HG03442 (cell line): Measurements from ENCODE around the gene CRP.
"Not testable (repeated sequence)": the region's sequence is repeated elsewhere in the genome, so short reads cannot be mapped to it uniquely, and the experiment has no call there.

Experiments used
- ATAC-seq: cut with Tn5 transposase; IDR thresholded peaks from one replicate; pipeline ENCODE4 v1.9.1; 2021; ENCODE audit warnings: mild to moderate bottlenecking, moderate library complexity; ENCODE audit not compliant: unreplicated experiment

The CRP gene

DNA sequence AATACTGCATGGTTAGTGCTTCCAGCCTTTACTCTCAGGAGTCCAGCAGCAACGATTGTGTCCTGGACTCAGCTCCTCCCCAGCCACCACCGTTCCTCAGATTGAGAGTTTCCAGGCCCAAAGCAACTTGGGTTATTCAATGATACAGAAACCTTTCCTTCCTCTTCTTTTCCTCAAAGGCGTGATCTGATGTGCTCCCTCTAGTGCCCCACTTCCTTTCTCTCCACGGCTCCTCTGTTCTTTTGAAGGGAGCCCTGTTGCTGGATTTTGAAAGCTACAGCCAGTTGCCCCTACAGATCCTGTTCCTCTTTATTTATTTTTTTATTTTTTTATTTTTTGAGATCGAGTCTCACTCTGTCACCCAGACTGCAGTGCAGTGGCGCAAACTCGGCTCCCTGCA lies 14.1 kb downstream of the CRP start:
- ATAC-seq, result no peak

DNA sequence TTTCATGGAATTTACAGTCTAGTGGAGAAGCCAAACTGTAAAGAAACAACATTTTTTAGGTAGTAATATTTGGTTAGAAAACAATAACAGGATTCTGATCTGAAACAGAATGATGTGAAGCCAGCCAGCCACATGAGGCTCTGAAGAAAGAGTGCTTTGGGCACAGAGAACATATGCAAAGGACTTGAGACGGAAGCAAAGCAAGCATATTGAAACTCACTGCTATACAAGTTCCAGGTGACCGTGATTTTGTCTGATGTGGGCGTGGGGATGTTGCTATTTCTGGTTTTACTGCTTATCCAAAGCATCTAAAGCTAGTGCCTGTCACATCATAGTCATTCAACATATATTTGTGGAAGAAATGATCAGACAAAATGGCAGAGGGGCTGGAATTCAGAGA lies 14.7 kb downstream of the CRP start:
- no peak for ATAC-seq

DNA sequence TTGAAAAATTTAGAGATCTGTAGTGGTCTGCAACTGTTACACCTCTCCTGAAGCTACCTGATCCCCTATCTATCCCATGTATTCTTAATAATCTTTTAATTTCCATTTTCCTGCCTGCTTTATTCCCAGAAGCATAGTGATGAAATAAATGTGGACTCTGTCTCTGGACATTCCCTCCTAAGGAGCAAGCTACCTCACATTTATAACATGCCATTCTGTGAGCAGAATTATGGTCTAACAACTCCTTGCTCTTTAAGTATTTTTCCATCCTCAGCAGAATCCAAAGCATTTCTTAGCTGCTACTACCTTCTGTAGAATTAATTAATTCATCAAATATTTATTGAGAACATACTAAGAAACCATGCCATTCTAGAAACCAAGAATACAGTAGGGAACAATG lies 15.1 kb downstream of the CRP start:
- no peak for ATAC-seq

DNA sequence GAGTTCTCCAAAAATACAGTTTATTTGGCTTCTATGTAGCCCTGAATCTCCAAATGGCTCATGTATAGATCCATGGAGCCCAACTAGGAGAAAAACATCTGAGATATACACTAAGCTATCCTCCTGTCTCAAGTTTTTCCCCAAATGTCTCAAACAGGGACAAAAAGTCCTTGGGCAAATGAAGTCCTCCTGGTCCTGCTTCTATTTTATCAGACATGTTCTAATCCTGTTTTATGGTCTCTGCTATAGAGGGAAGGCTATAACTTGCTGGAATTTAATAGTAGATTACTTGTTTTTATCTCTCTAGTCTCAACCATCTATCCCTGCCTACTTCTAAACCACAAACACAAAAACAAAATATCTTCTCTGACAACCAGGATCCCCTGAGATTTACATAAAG lies 26.9 kb downstream of the CRP start:
- no peak for ATAC-seq

DNA sequence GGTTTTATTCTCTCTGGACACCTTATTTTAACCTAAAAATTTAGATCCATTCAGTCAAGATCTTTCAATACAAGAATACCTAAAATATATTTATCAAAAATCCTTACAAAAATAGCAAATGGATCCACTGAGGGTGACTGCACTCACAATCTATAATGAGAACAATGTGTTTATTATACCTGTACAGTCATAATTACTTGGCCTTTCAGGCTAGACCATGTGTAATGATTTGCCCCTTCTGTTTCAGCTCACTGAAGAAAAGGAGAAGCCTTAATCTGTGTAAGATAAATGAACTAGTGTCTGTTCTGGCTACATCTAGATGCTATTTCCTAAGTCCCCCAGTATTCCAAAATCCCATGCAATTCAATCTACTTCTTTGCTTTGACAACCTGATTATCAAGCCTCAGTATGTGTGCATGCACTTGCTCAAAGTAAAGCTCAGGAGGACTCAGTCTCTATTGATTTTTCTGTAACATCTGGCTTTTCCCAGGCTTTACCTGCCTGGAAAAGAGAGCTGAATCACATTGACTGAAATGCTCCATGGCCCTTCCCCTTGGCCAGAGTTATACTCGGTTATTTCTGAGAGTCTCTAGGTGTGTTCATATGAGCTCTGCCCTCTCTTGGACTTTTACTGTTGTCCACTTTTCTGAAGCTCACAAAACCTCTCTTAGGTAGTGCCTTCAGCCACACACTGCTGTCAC lies 27.6 kb downstream of the CRP start:
- no peak for ATAC-seq

DNA sequence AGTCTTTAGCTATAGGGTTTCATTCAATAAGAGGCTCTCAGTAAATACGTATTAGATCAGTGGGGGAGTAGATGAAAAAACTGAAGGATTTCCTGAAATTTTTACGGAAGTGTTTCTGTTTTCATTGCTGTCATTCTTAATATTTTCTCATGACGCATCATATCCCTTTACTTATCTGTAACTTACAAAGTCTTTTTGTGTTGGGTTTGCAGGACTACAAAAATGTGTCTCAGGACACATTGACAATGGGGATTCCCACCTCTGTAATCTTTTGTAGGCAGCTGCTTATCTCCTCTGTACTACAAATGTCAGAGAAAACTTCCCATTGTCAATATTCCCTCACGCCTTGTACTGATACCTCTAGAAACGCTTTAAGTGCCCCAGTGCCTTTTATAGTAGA lies 35.5 kb downstream of the CRP start:
- ATAC-seq, result no peak

DNA sequence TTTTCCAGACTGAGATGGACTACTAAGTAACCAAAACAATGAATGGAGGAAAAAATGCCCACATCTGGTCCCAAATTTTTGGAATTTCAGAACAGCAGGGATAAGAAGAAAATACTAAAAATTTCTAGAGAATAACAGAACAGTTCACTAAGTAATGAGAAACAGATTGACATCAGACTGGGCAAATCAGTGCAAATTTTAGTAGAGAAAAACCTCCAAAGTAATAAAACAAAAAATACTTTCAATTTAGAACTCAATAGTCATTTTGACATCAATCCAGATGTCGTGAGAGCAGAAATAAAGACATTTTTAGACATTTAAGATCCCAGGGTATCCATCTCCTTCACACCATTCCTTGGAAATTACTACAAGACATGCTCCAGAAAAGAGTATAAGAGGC lies 39.3 kb downstream of the CRP start:
- no peak for ATAC-seq

DNA sequence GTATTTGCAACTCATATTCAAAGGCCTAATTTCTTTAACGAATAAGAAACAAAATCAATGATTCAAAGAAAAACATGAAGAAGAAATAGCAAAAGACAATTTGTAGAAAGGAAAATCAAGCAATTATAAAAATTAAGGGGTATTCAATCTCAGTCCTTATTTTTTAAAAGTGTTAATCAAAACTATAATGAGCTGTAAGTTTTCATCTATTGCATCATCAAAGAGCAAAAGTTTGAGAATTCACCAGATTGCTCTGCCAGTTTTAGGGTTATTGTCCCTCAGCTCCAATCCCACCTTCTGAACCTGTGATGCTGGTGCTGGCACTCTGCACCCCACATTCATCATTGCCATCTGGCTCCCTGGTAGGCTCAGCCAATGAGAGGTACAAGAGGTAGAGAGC lies 42.0 kb downstream of the CRP start:
- ATAC-seq, result not testable (repeated sequence)

DNA sequence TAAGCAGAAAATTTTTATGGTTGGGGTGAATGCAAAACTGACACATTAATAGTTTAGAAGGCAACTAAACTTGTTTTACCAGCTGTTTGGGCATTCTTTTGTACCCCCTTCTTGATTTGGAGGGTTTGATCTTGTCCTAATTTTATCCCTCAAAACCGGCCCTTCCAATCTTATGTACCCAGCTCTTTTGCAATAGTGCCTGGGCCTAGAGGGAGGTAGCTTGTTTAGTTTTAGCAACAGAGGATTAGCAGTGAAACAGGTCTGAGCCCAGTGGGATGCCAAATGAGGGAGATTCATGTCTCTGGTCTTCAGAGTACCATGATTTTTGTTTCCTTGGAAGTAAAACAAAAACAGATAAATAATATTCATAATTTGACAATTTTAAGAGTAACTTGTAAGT lies 45.1 kb downstream of the CRP start:
- no peak for ATAC-seq

DNA sequence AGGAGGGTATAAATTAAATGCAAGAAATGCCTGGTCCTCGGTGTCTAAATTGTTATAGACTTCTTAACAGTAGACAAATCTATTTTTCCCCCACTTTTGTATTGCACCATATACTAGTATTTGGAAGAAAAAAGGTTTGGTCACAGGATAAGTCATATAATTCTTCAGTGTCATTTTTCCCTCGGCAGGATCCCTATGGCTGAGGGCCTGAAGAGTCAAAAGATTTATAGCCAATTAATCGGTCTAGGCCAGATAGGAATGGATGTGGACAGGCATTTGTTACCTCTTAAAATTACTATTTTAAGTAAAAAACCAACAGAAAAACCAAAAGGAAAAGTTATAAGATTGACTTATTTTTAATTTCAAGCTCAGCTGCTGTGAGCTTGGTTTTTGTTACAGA lies 45.6 kb downstream of the CRP start:
- no peak for ATAC-seq

DNA sequence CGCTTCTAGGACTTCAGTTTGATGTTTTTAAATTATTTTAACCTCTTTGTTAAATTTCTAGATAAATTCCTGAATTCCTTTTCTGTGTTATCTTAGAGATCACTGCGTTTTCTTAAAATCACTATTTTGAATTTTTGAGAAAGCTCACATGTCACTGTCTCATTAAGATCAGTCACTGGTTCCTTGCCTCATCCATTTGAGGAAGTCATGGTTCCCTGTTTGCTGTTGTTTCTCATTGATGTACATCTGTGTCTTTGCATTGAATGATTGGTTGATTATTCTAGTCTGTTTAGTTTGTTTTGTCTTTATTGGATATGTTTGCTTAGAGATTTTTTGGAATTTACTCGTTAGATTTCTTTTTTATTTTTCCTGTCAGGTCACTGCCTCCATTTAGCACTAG lies 50.1 kb downstream of the CRP start:
- ATAC-seq, result no peak

DNA sequence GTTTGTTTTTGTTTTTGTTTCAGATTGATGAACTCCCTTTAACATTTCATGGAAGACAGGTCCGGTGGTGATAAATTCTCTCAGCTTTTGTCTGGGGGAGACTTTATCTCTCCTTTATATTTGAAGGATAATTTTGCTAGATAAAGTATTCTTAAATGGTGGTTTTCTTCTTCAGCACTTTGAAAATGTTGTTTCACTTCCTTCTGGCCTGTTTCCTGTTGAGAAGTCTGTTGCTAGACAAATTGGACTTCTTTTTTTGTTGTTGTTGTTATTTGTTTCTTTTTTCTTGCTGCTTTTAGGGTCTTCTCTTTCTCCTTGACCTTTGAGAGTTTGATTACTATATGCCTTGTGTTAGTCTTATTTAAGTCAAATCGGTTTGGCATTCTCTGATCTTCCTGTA lies 50.8 kb downstream of the CRP start:
- ATAC-seq, result no peak
